Natural killer cell (primary cell): ENCODE results near the gene GBP4. TPM values are rescaled to one million over a fixed set of nuclear protein-coding genes. Genes with fewer than 3 reads are reported as not detected.

Experiments used
- ATAC-seq, 3 donors: fragments of 150-1000 bp in 2 of 3; fragments of 200-7000 bp in 1 of 3; cut with Tn5 transposase; 1 replicate in 1 of 3; 2 replicates in 2 of 3; pipeline ENCODE4 v1.10.0; 2021; ENCODE audit warnings: mild to moderate bottlenecking in 2 of 3, moderate library complexity in 2 of 3
- DNase-seq, 2 donors: peaks; one replicate each; pipeline versions ENCODE4 v3.0.0 to v3.0.0-alpha.2; 2013 to 2021; ENCODE audit warnings: mixed read lengths in 1 of 2
- H3K27ac ChIP-seq: one replicate; pipeline ENCODE4 v1.5.1; 2013; ENCODE audit warnings: mild to moderate bottlenecking, low read length
- H3K27me3 ChIP-seq: one replicate; pipeline ENCODE4 v1.6.1; 2013; ENCODE audit warnings: low read length; ENCODE audit not compliant: control insufficient read depth, insufficient read depth
- H3K36me3 ChIP-seq: one replicate; pipeline ENCODE4 v1.6.1; 2013; ENCODE audit warnings: low read length; ENCODE audit not compliant: control insufficient read depth, insufficient read depth
- H3K4me1 ChIP-seq: one replicate; pipeline ENCODE4 v1.6.1; 2013; ENCODE audit warnings: low read length; ENCODE audit not compliant: control insufficient read depth, insufficient read depth
- H3K4me3 ChIP-seq: one replicate; pipeline ENCODE4 v1.5.1; 2013; ENCODE audit warnings: low read length
- H3K9me3 ChIP-seq: one replicate; pipeline ENCODE4 v1.6.1; 2013; ENCODE audit warnings: low read length; ENCODE audit not compliant: control insufficient read depth, insufficient read depth
- H3K27ac Mint-ChIP-seq, 2 donors: one replicate each; pipeline ENCODE4 v1.8.0; 2022; ENCODE audit warnings: mild to moderate bottlenecking in 2 of 2, mixed read lengths in 2 of 2, moderate library complexity in 1 of 2
- H3K27me3 Mint-ChIP-seq, 2 donors: one replicate each; pipeline ENCODE4 v1.8.0; 2022; ENCODE audit warnings: low read depth in 2 of 2, mixed read lengths in 2 of 2
- H3K36me3 Mint-ChIP-seq: one replicate; pipeline ENCODE4 v1.8.0; 2022; ENCODE audit warnings: mixed read lengths
- H3K4me1 Mint-ChIP-seq, 2 donors: one replicate each; pipeline ENCODE4 v1.8.0; 2022; ENCODE audit warnings: mixed read lengths in 2 of 2
- H3K4me3 Mint-ChIP-seq: one replicate; pipeline ENCODE4 v1.8.0; 2022; ENCODE audit warnings: mild to moderate bottlenecking, moderate library complexity, mixed read lengths
- H3K9me3 Mint-ChIP-seq, 2 donors: one replicate each; pipeline ENCODE4 v1.8.0; 2022; ENCODE audit warnings: mixed read lengths in 2 of 2
- WGBS: methylation state at CpG from one replicate; pipeline ENCODE4 v1.1.7; 2013; ENCODE audit warnings: missing lambda C conversion rate; ENCODE audit not compliant: insufficient coverage; 5-methylcytosine and 5-hydroxymethylcytosine counted together
- intact Hi-C: fragments of 100-400 bp; cut with micrococcal nuclease; formaldehyde crosslinking; loops from one replicate; pipeline ENCODE4 v1.14.2; 2022
- total RNA-seq, 4 donors: library from RNA; stranded (reverse); fragments of 120-200 nt in 1 of 4; gene quantifications; one replicate each; pipeline versions ENCODE4 v1.2.3 to v1.2.4, GENCODE V29; 2013 to 2022
- TF ChIP-seq, protein P1 (sequence below): fragments of 200-600 bp; IDR thresholded peaks from one replicate; pipeline ENCODE4 v1.8.0; 2022; ENCODE audit warnings: antibody characterized with exemption

The GBP4 gene
- total RNA-seq, 3 donors from 2014 or later (not counting 1 experiment from before 2014, with no cell fraction given), result 39.1 to 62.1 (median 45.6) TPM

DNA sequence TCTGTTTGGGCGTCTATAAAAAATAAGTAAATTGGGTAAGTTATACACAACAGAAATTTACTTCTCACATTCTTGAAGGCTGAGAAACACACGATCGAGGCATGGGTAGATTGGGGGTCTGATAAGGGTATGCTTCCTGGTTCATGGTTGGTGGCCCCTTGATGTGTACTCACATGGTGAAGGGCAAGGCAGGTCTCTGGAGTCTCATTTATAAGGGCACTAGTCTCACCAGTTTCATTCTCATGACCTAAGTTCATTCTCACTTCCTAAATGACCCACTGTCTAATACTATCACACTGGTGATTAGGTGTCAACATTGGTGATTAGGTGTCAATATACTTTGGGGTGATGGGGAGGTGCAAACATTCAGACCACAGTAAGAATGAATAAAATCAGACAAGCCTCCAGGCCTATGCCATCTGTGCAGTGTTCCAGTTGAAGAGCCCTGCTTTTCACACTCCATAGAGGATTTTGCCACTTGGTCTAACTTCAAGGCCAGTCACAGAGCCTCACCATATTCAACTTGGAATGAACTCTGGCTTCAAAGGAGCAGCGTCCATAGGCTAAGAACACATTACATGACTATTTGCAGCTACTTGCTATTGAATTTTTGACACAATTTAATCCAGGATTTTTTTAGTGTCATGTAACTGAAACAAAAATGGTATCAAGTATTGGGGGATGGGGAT, 2.5 kb upstream of the GBP4 start:
- Histone ChIP-seq H3K4me3 (no peak overlapping the region), H3K27me3 (no peaks in the 10 kb centered on the region), H3K9me3 (peaks cover 9% of the 10 kb centered on the region), H3K4me1 (peaks cover 17% of the 10 kb centered on the region), H3K27ac (peak overlapping the region; percentile 12), H3K36me3 (peaks cover 6% of the 10 kb centered on the region)
- H3K9me3 Mint-ChIP-seq, result peaks cover 5 to 6% of the 10 kb centered on the region in 2 donors
- DNase-seq (peak in 1 of 2 donors; percentile 47), ATAC-seq (peak in 2 of 3 donors; percentile 10 to 25)
- peak overlapping the region; percentile 91 to 99 for H3K27ac Mint-ChIP-seq
- H3K4me1 Mint-ChIP-seq, result peaks cover 42 to 72% of the 10 kb centered on the region in 2 donors
- WGBS, result 91% methylated on average over 1 of the region's 4 CpGs
- peak overlapping the region; percentile 89 for H3K4me3 Mint-ChIP-seq
- intact Hi-C loops, result no loop called here
- no peaks in the 10 kb centered on the region for H3K27me3 Mint-ChIP-seq
- H3K36me3 Mint-ChIP-seq, result peaks cover 11% of the 10 kb centered on the region
- TF ChIP-seq, protein P1, sequence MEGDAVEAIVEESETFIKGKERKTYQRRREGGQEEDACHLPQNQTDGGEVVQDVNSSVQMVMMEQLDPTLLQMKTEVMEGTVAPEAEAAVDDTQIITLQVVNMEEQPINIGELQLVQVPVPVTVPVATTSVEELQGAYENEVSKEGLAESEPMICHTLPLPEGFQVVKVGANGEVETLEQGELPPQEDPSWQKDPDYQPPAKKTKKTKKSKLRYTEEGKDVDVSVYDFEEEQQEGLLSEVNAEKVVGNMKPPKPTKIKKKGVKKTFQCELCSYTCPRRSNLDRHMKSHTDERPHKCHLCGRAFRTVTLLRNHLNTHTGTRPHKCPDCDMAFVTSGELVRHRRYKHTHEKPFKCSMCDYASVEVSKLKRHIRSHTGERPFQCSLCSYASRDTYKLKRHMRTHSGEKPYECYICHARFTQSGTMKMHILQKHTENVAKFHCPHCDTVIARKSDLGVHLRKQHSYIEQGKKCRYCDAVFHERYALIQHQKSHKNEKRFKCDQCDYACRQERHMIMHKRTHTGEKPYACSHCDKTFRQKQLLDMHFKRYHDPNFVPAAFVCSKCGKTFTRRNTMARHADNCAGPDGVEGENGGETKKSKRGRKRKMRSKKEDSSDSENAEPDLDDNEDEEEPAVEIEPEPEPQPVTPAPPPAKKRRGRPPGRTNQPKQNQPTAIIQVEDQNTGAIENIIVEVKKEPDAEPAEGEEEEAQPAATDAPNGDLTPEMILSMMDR, result no peak

GRCh38 chr1:89200663-89201062, 1.9 kb upstream of the GBP4 start:
- H3K36me3 Mint-ChIP-seq, result peaks cover 11% of the 10 kb centered on the region
- H3K4me3 Mint-ChIP-seq, result peak overlapping the region; percentile 89
- Histone ChIP-seq H3K4me1 (peaks cover 17% of the 10 kb centered on the region), H3K27ac (peak overlapping the region; percentile 12), H3K4me3 (no peak overlapping the region), H3K36me3 (peaks cover 8% of the 10 kb centered on the region), H3K9me3 (peaks cover 9% of the 10 kb centered on the region), H3K27me3 (no peaks in the 10 kb centered on the region)
- H3K27ac Mint-ChIP-seq, result peak overlapping the region; percentile 91 to 99
- 6% methylated on average over 2 of the region's 2 CpGs for WGBS
- TF ChIP-seq, protein P1, result no peak
- H3K4me1 Mint-ChIP-seq, result peaks cover 48 to 77% of the 10 kb centered on the region in 2 donors
- intact Hi-C loops, result no loop called here
- no peaks in the 10 kb centered on the region for H3K27me3 Mint-ChIP-seq
- DNase-seq, result peak in 1 of 2 donors; percentile 54
- peaks cover 5 to 6% of the 10 kb centered on the region in 2 donors for H3K9me3 Mint-ChIP-seq
- ATAC-seq, result peak; percentile 20 to 39 (median 27)

- WGBS, result no CpG with 5 or more reads among the region's 1 CpG
- ATAC-seq, result no peak
- Histone ChIP-seq H3K36me3 (peaks cover 18% of the 10 kb centered on the region), H3K27ac (peak overlapping the region; percentile 88), H3K4me1 (peaks cover 23% of the 10 kb centered on the region), H3K4me3 (peak overlapping the region; percentile 81), H3K27me3 (no peaks in the 10 kb centered on the region), H3K9me3 (no peaks in the 10 kb centered on the region)
- TF ChIP-seq, protein P1, result no peak
- H3K4me1 Mint-ChIP-seq, result peaks cover 59 to 88% of the 10 kb centered on the region in 2 donors
- peak overlapping the region; percentile 91 to 99 for H3K27ac Mint-ChIP-seq
- peak overlapping the region; percentile 89 for H3K4me3 Mint-ChIP-seq
- peak in 1 of 2 donors; percentile 38 for DNase-seq
- no peaks in the 10 kb centered on the region for H3K27me3 Mint-ChIP-seq
- intact Hi-C loops, result loop anchor here (1.0 to 2.0 kb wide), 2 partner anchors 60 to 73 kb away; partner anchors contain the start of gene GBP5
- peaks cover 5 to 6% of the 10 kb centered on the region in 2 donors for H3K9me3 Mint-ChIP-seq
- peaks cover 19% of the 10 kb centered on the region for H3K36me3 Mint-ChIP-seq
Measured at GRCh38 chr1:89199525-89200031, 836 bp upstream of the GBP4 start.
